Subcutaneous adipose tissue (tissue), 4 donors: Measurements from ENCODE around the gene PIKFYVE. TPM values are rescaled to one million over a fixed set of nuclear protein-coding genes. Genes with fewer than 3 reads are reported as not detected.

Experiments used
- total RNA-seq, 4 donors: library from RNA; depleted of rRNA; stranded (reverse); fragments of >200 nt; gene quantifications; one replicate each; pipeline ENCODE4 v1.1.0, GENCODE V29; 2016
- TF ChIP-seq, protein P1 (sequence below): fragments of 450-650 bp; IDR thresholded peaks from one replicate; pipeline ENCODE4 v1.5.1; 2016; ENCODE audit warnings: low read depth, mild to moderate bottlenecking, control low read depth, antibody characterized with exemption, moderate library complexity

PIKFYVE gene
- total RNA-seq, 4 donors from 2014 or later = 37.5 to 55.3 (median 43.3) TPM

DNA sequence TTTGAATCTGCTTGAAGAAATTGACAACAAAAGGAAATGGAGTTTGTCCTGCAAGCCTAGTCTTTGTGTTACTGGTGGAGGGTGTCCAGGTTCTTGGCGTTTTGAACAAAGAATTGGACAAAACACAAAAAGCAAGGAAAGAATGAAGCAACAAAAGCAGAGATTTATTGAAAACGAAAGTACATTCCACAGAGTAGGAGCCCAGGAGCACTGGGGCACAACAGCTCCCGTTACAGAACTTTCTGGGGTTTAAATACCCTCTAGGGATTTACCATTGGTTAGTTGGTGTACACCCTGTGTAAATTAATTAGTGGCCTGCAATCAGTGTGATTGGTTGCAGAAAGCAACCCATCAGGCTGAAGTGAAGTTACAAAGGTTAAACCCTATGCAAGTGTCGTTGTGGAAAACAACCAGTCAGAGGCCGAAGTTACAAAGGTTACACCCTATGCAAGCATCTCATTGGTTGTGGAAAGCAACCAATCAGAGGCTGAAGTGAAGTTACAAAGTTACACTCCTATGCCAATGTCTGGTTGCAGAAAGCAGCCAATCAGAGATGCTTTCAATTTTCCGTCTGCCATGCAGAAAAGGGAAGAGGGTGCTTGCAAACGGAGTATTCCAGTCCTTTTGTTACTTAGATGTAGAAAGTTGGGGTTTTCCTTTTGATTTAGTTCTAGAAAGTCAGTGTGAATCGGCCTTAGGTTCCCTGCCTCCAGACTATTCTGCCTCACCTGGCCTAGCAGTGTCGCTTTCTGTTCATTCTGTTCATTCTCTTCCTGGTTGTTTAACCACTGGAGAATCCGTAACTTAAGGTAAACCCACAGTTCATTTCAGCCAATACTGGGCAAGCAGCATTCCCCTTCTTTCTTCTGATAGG lies 92.9 kb downstream of the PIKFYVE start:
- TF ChIP-seq, protein P1, sequence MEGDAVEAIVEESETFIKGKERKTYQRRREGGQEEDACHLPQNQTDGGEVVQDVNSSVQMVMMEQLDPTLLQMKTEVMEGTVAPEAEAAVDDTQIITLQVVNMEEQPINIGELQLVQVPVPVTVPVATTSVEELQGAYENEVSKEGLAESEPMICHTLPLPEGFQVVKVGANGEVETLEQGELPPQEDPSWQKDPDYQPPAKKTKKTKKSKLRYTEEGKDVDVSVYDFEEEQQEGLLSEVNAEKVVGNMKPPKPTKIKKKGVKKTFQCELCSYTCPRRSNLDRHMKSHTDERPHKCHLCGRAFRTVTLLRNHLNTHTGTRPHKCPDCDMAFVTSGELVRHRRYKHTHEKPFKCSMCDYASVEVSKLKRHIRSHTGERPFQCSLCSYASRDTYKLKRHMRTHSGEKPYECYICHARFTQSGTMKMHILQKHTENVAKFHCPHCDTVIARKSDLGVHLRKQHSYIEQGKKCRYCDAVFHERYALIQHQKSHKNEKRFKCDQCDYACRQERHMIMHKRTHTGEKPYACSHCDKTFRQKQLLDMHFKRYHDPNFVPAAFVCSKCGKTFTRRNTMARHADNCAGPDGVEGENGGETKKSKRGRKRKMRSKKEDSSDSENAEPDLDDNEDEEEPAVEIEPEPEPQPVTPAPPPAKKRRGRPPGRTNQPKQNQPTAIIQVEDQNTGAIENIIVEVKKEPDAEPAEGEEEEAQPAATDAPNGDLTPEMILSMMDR = no peak

DNA sequence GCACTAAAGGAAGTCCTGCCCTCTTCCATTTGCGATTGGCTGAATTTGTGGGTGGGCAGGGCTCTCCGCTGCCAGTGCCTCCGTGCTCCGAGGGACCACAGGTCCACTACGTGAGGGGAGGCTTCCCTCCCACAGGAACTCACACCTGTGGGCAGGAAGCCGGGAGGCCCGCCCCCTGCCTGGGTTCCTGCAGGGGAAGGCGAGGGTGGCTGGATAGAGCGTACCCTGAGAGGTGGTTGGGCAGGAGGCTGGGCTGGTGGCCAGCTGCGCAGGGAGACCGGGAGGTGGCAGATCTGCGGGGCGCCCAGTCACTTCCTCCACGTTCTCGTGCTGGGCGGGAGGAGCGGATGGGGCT lies 93.6 kb downstream of the PIKFYVE start:
- TF ChIP-seq, protein P1 = no peak

DNA sequence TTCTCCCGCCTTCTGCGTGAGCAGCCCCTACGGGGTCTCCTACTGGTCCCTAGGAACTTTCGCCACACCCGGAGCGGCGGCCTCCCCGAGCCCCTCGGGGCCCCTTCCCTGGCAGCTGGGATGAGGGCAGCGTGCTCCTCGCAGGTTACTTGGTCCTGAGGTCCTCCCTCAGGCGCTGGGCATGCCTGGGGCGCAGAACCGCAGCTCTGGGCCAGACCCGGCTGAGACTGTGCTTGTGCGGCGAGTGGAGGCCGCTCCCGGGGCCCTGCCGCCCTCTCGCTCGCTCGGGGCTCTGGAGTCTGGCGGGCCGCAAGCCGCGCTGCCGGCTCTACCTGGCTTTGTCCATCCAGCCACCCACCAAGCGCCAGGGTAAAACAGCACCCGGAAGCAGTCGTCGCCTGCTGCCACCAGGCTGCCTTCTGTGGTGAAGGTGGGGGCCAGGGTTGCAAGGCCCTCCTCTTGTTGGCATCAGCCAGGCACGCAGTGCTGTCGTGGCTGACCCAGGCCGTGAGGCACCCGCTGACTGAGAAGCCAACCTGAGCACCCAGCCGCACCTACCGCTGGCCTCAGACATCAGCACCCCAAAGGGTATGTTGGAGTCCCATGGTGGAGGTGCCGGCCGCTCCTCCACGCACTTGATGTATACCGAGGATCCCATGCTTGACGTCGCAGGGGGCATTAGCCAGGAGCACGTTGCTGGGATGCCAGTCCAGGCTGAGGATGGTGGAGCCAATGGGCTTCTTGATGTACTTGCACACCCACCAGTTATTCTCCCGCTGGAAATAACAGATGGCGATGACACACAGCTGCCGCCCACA lies 94.4 kb downstream of the PIKFYVE start:
- TF ChIP-seq, protein P1 = no peak

DNA sequence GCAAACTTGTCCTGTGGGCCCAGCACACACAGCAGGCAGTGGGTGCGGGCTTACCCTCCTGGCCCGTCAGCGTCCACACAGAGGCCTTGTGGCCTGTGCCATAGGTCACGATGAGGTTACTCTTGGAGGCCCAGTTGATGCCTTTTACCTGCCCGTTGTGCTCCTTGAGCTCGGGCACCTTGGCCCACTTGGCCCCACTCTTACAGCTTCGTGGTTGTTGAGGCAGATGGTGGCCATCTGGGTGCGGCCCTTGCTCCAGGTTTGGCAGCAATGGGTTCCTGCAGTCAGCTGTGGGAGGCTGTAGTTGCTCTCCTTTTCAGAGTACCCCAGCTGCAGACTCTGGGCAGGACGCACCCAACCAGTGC lies 95.0 kb downstream of the PIKFYVE start:
- TF ChIP-seq, protein P1 = no peak

DNA sequence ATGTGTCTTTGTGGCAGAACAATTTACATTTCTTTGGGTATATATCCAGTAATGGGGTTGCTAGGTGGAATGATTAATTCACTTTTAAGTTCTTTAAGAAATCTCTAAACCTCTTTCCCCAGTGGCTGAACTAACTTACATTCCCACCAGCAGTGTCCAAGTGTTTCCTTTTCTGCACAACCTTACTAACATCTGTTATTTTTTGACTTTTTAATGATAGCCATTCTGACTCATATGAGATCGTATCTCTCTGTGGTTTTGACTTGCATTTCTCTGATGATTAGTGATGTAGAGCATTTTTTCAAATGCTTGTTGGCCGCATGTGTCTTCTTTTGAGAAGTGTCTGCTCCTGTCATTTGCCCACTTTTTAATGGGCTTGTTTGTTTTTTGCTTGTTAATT lies 97.4 kb downstream of the PIKFYVE start:
- TF ChIP-seq, protein P1 = no peak

DNA sequence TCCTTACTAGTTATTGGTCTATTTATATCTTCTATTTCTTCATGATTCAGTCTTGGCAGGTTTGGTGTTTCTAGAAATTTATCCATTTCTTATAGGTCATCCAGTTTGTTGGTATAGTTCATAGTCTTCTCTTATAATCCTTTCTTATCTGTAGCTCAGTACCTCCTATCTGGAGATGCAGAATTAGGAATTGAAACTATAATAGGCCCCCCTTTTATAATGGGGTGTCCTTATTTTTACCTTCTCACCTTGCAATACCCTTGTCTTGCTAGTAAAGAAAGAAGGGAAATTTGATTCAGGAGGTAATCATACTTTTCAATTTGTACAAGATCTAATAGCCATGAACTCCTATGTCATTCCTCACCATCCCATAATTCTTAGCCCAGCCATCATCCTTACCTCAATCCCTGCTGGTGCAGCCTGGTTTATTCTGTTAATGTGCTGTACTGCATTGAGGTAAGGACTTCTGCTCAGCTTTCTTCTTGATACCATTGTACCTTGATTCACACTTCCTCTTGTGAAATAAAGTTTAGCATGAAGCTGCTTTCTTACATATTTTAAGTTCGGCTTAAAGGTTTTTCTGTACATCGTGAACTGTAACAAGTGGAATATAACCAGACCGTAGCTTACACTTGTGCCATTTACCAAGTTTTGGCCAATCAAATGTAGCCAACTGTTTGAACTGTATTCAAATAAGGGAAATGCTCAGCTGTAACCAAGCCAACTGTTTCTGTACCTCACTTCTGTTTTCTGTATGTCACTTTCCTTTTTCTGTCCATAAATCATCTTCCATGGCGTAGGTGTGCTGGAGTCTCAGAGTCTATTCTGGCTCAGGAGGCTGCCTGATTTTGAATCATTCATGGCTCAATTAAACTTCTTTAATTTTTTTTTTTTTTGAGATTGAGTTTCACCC lies 100.4 kb downstream of the PIKFYVE start:
- TF ChIP-seq, protein P1 = no peak
